Heart left ventricle (tissue), 13 donors: ENCODE results near the gene BMP2.

ENCODE experiments used
- CTCF ChIP-seq, 12 donors: fragments of 200-600 bp; sonication (generic) in 4 of 12; IDR thresholded peaks; one replicate each; pipeline versions ENCODE4 v1.5.0 to v1.8.0; 2018 to 2022; ENCODE audit warnings: antibody characterized with exemption in 12 of 12, mild to moderate bottlenecking in 5 of 12
- POLR2A ChIP-seq, 2 donors: fragments of 450-650 bp; IDR thresholded peaks; one replicate each; pipeline ENCODE4 v1.6.1; 2017; ENCODE audit warnings: antibody characterized with exemption in 2 of 2, mild to moderate bottlenecking in 2 of 2, moderate library complexity in 2 of 2
- donor health status: ischemic (EF 13 %, LVEDD 7.1; RV severe dilation, severe dysfunction).
- donor health status: DM: no; HTN: yes; CAD: no.
- donor health status: DM: no; HTN: no; CAD: no.
- donor health status: ischemic (EF 25% LVEDD 6.9; RV normal size, moderate dysfunction).
- donor health status: ischemic (EF 25% LVEDD 5.7; RV mildly dilated, moderate dysfunction).
- donor health status: ischemic (EF 35%, LVEDD 5.7; RV mildly dilated, moderate dysfunction).
- donor health status: nonischemic (EF 11% LVEDD 7.7; RV severe dilation, severe dysfunction).
- donor health status: DM: yes; HTN: yes; CAD: no.
- donor health status: PGD.
- donor health status: ischemic (EF 29% LVEDD 5.4; RV normal size, mild dysfunction).
- donor health status: nonischemic (EF 23%, LVEDD 6.1; RV moderate dilation, normal function).

DNA sequence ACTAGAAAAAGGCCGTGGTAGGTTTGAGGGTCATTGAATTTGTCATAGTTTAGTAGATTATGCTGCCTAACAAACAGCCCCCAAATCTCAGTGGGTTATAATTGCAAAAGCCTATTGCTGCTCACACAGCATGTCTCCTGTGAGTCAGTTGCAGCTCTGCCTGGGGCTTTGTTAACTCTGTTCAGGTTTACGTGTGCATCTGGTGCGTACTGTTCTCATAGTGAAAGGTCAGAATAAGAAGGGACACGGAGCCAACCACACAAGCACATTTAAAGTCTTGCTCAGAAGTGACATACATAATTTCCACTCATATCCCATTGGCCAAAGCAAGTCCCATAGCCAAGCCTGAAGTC is 48.1 kb upstream of the BMP2 start:
- TF ChIP-seq POLR2A (IDR thresholded peaks at IDR 0.05) (no peak), CTCF (IDR thresholded peaks at IDR 0.05) (no peak)
